ENCODE data around the gene RPRD1B. TPM values are rescaled to one million over a fixed set of nuclear protein-coding genes. Genes with fewer than 3 reads are reported as not detected.
A peak's percentile ranks its signal among the peaks of the same experiment; 100 is the strongest.

Gene RPRD1B
- total RNA-seq, 1 experiment from 2014 or later: 42.6 TPM

DNA sequence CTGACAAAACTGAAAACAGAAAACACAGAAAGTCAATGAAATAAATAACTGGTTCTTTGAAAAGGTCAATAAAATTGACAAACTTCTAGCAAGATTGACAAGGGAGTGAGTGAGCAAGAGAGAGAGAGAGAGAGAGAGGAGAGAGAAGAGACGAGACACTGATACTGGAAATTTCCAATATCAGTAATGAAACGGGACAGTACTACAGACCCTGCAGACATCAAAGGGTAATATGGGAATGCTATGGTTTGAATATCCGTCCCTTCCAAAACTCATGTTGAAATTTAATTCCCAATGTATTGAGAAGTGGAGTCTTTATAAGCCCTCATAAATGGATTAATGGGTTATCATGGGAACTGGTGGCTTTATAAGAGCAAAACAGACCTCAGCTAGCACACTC, 4.1 kb upstream of the RPRD1B start:
- Mint-ChIP-seq H3K27ac (ENCODE audit: low read depth, unreplicated experiment) (peak overlapping the region; percentile 40), H3K4me3 (ENCODE audit: unreplicated experiment) (no peak overlapping the region), H3K27me3 (ENCODE audit: insufficient read depth, unreplicated experiment) (no peaks in the 10 kb centered on the region), H3K9me3 (ENCODE audit: unreplicated experiment) (no peaks in the 10 kb centered on the region), H3K4me1 (ENCODE audit: insufficient read depth, unreplicated experiment) (peaks cover 38% of the 10 kb centered on the region), H3K36me3 (ENCODE audit: insufficient read depth, unreplicated experiment) (peaks cover 14% of the 10 kb centered on the region)
- BruUV-seq (replicated peaks): no TSS peak
- intact Hi-C loops (cut with micrococcal nuclease): no loop called here
- CTCF ChIA-PET: interaction anchor here (1.0 to 1.8 kb wide), 2 partner anchors 9 to 465 kb away, joined by 3 to 6 read pairs; no protein-coding TSS in a partner anchor
- TF ChIP-seq CTCF (IDR thresholded peaks at IDR 0.05; ENCODE audit: unreplicated experiment): no peak
- POLR2A ChIA-PET: interaction anchor here (0.7 to 2.5 kb wide), 4 partner anchors 12 to 35 kb away, joined by 3 to 12 read pairs (median 5); no protein-coding TSS in a partner anchor
- no peak for DNase-seq (ENCODE audit: unreplicated experiment)

GRCh38 chr20:38031957-38032356, 1.6 kb upstream of the RPRD1B start:
- ChIA-PET POLR2A (interaction anchor here (1.8 to 3.4 kb wide), 7 partner anchors 11 to 38 kb away, joined by 6 to 67 read pairs (median 15); no protein-coding TSS in a partner anchor), CTCF (interaction anchor here (1.1 to 2.8 kb wide), 6 partner anchors 12 to 467 kb away, joined by 3 to 19 read pairs (median 5); no protein-coding TSS in a partner anchor)
- Mint-ChIP-seq H3K27me3 (ENCODE audit: insufficient read depth, unreplicated experiment) (no peaks in the 10 kb centered on the region), H3K4me1 (ENCODE audit: insufficient read depth, unreplicated experiment) (peaks cover 42% of the 10 kb centered on the region), H3K36me3 (ENCODE audit: insufficient read depth, unreplicated experiment) (peaks cover 23% of the 10 kb centered on the region), H3K9me3 (ENCODE audit: unreplicated experiment) (no peaks in the 10 kb centered on the region), H3K27ac (ENCODE audit: low read depth, unreplicated experiment) (peak overlapping the region; percentile 92), H3K4me3 (ENCODE audit: unreplicated experiment) (peak overlapping the region; percentile 82)
- BruUV-seq (replicated peaks): no TSS peak
- TF ChIP-seq CTCF (IDR thresholded peaks at IDR 0.05; ENCODE audit: unreplicated experiment): no peak
- intact Hi-C loops (cut with micrococcal nuclease): loop anchor here (5.0 kb wide), 1 partner anchor 40 kb away; no protein-coding TSS in a partner anchor
- DNase-seq (ENCODE audit: unreplicated experiment): no peak

- TF ChIP-seq CTCF (IDR thresholded peaks at IDR 0.05; ENCODE audit: unreplicated experiment): no peak
- peak overlapping the region; percentile 82 for H3K4me3 Mint-ChIP-seq (ENCODE audit: unreplicated experiment)
- peak overlapping the region; percentile 92 for H3K27ac Mint-ChIP-seq (ENCODE audit: low read depth, unreplicated experiment)
- no peaks in the 10 kb centered on the region for H3K9me3 Mint-ChIP-seq (ENCODE audit: unreplicated experiment)
- H3K36me3 Mint-ChIP-seq (ENCODE audit: insufficient read depth, unreplicated experiment): peaks cover 31% of the 10 kb centered on the region
- ChIA-PET POLR2A (interaction anchor here (0.6 to 3.4 kb wide), 17 partner anchors 9 to 854 kb away, joined by 3 to 67 read pairs (median 8); partner anchors contain the start of genes RPN2 and SNHG17), CTCF (interaction anchor here (0.6 to 2.8 kb wide), 11 partner anchors 11 to 756 kb away, joined by 3 to 19 read pairs (median 4); partner anchors contain the start of gene BLCAP)
- no peaks in the 10 kb centered on the region for H3K27me3 Mint-ChIP-seq (ENCODE audit: insufficient read depth, unreplicated experiment)
- intact Hi-C loops (cut with micrococcal nuclease): loop anchor here (5.0 kb wide), 1 partner anchor 40 kb away; no protein-coding TSS in a partner anchor
- TSS peak; percentile 65 for BruUV-seq (replicated peaks)
- peak; percentile 23 for DNase-seq (ENCODE audit: unreplicated experiment)
- H3K4me1 Mint-ChIP-seq (ENCODE audit: insufficient read depth, unreplicated experiment): peaks cover 47% of the 10 kb centered on the region
Measured at GRCh38 chr20:38032585-38033329, 789 bp upstream of the RPRD1B start.

- ChIA-PET POLR2A (interaction anchor here (0.5 to 3.4 kb wide), 20 partner anchors 9 to 920 kb away, joined by 3 to 67 read pairs (median 4); partner anchors contain the start of gene CTNNBL1), CTCF (interaction anchor here (0.6 to 6.1 kb wide), 11 partner anchors 10 to 475 kb away, joined by 3 to 35 read pairs (median 5); no protein-coding TSS in a partner anchor)
- peak; percentile 9 for DNase-seq (ENCODE audit: unreplicated experiment)
- intact Hi-C loops (cut with micrococcal nuclease): loop anchor here (5.0 kb wide), 1 partner anchor 42 kb away; no protein-coding TSS in a partner anchor
- no peak for TF ChIP-seq CTCF (IDR thresholded peaks at IDR 0.05; ENCODE audit: unreplicated experiment)
- Mint-ChIP-seq H3K36me3 (ENCODE audit: insufficient read depth, unreplicated experiment) (peaks cover 39% of the 10 kb centered on the region), H3K27me3 (ENCODE audit: insufficient read depth, unreplicated experiment) (no peaks in the 10 kb centered on the region), H3K4me3 (ENCODE audit: unreplicated experiment) (peak overlapping the region; percentile 82), H3K4me1 (ENCODE audit: insufficient read depth, unreplicated experiment) (peaks cover 37% of the 10 kb centered on the region), H3K27ac (ENCODE audit: low read depth, unreplicated experiment) (peak overlapping the region; percentile 92), H3K9me3 (ENCODE audit: unreplicated experiment) (no peaks in the 10 kb centered on the region)
- no TSS peak for BruUV-seq (replicated peaks)
Measured at GRCh38 chr20:38034108-38034649, 633 bp downstream of the RPRD1B start.

Data from MCF 10A (cell line).